HG02798 (cell line): ENCODE measurements around the gene SFR1.
"Not testable (repeated sequence)": the region's sequence is repeated elsewhere in the genome, so short reads cannot be mapped to it uniquely, and the experiment has no call there.

Source experiments
- ATAC-seq: cut with Tn5 transposase; IDR thresholded peaks from one replicate; pipeline ENCODE4 v1.9.1; 2021; ENCODE audit warnings: mild to moderate bottlenecking; ENCODE audit not compliant: unreplicated experiment, poor library complexity

Gene SFR1

DNA sequence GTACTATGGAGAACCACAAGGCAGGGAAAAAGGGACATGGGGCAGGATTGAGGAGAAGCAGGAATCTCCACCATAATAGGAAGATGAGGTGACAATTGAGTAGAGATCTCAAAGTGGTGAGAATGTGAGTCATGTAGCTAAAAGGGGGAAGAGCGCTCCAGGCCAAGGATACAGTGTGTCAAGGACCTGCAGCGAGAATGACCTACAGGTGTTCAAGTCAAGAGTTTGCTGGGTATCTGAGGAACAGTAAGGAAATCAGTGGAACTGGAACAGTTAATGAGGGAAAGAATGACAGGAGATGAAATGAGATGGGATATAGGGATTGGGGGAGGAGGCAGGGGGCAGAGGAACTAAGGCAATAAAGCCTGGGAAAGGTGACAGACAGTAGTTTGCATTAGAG, 33.6 kb downstream of the SFR1 start:
- ATAC-seq = no peak

DNA sequence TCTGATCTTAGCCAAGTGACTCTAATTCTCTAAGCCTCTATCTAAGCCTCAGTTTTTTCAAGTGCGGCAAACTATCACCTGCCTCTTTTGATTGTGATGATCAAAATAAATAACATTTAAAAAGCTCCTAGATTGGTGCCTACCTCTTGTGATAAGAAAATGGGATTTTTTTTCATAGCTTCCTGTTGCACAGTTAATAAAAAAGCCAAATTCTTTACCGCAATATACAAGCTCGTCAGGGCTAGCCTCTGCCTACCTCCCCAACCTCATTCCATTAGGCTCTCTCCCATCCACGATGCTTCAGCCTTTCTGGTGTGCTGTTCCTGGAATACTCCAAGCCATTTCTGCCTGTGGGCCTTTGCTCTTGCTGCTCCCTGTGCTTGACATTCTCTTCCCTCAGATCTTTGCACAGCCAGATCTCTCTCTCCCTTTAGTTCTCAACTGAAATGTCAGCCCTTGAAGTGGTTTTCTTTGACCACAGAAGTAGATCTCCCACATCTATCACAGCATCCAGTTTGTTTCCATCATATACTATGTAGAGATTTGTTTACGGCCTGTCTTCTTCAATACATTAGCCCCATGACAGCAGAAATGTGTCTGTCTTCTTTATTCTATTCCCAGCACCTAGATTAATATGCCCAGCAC, 48.8 kb downstream of the SFR1 start:
- no peak for ATAC-seq

DNA sequence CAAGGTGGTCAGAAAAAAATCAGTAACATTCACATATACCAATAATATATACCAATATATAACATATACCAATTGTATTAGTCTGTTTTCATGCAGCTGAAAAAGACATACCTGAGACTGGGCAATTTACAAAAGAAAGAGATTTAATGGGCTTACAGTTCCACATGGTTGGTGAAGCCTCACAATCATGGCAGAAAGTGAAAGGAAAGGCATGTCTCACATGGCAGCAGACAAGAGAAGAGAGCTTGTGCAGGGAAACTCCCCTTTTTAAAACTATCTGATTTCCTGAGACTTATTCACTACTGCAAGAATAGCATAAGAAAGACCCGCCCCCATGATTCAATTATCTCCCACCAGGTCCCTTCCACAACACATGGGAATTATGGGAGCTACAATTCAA, 52.2 kb downstream of the SFR1 start:
- ATAC-seq = not testable (repeated sequence)
